Mammary epithelial cell (primary cell): ENCODE measurements around the gene CDH12.

ENCODE experiments used
- CTCF ChIP-seq, 2 donors: IDR thresholded peaks in 1 of 2; conservative IDR thresholded peaks in 1 of 2; 2 replicates each; pipeline ENCODE4 v1.5.1; 2011 to 2012; ENCODE audit warnings: inconsistent platforms in 2 of 2, low read length in 2 of 2, mild to moderate bottlenecking in 2 of 2, control low read depth in 1 of 2, low read depth in 1 of 2; ENCODE audit not compliant: insufficient read depth in 1 of 2; ENCODE audit errors: extremely low read depth in 1 of 2
- EZH2 ChIP-seq: IDR thresholded peaks from 2 replicates; pipeline ENCODE4 v1.6.1; 2012; ENCODE audit warnings: low read length, inconsistent platforms, borderline replicate concordance

- TF ChIP-seq CTCF (conservative IDR thresholded peaks at IDR 0.05 in 1 of 2, IDR thresholded peaks at IDR 0.05 in 1 of 2; ENCODE audit: extremely low read depth in 1 of 2, insufficient read depth in 1 of 2, low read depth in 1 of 2, low read length in 2 of 2) (no peak), EZH2 (no peak)
Measured at GRCh38 chr5:21807953-21808352, 1045.2 kb downstream of the CDH12 start.
